SK-N-SH (cell line): ENCODE measurements around the gene ZNF366.

Experiments used
- EP300 ChIP-seq, 2 experiments: IDR thresholded peaks; 2 replicates each; pipeline versions ENCODE4 v1.4.0 to v1.6.1; 2012; ENCODE audit warnings: borderline replicate concordance in 1 of 2, low read depth in 1 of 2, low read length in 1 of 2
- EZH2phosphoT487 ChIP-seq: fragments of 200-600 bp; sonication (generic); IDR thresholded peaks from 2 replicates; pipeline ENCODE4 v1.6.1; 2017; ENCODE audit warnings: low read depth, mixed run types, mild to moderate bottlenecking, antibody characterized with exemption, moderate library complexity, borderline replicate concordance
- TF ChIP-seq, protein P1 (sequence below): fragments of 150-350 bp; IDR thresholded peaks from 2 replicates; pipeline ENCODE4 v1.6.1; 2017; ENCODE audit warnings: antibody characterized with exemption, low read length, low read depth, borderline replicate concordance

- no peak for TF ChIP-seq EP300 (IDR thresholded peaks at IDR 0.05; ENCODE audit: borderline replicate concordance in 1 of 2, low read depth in 1 of 2, low read length in 1 of 2)
- TF ChIP-seq, protein P1, sequence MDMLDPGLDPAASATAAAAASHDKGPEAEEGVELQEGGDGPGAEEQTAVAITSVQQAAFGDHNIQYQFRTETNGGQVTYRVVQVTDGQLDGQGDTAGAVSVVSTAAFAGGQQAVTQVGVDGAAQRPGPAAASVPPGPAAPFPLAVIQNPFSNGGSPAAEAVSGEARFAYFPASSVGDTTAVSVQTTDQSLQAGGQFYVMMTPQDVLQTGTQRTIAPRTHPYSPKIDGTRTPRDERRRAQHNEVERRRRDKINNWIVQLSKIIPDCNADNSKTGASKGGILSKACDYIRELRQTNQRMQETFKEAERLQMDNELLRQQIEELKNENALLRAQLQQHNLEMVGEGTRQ: no peak
- no peak for TF ChIP-seq EZH2phosphoT487
These were observed 17.7 kb downstream of the ZNF366 start for GRCh38 chr5:72489536-72489935.
